GM19455 (cell line): ENCODE measurements around the gene FBRSL1.

Experiments
- ATAC-seq: cut with Tn5 transposase; IDR thresholded peaks from one replicate; pipeline ENCODE4 v1.9.1; 2021; ENCODE audit not compliant: unreplicated experiment

FBRSL1 gene

DNA sequence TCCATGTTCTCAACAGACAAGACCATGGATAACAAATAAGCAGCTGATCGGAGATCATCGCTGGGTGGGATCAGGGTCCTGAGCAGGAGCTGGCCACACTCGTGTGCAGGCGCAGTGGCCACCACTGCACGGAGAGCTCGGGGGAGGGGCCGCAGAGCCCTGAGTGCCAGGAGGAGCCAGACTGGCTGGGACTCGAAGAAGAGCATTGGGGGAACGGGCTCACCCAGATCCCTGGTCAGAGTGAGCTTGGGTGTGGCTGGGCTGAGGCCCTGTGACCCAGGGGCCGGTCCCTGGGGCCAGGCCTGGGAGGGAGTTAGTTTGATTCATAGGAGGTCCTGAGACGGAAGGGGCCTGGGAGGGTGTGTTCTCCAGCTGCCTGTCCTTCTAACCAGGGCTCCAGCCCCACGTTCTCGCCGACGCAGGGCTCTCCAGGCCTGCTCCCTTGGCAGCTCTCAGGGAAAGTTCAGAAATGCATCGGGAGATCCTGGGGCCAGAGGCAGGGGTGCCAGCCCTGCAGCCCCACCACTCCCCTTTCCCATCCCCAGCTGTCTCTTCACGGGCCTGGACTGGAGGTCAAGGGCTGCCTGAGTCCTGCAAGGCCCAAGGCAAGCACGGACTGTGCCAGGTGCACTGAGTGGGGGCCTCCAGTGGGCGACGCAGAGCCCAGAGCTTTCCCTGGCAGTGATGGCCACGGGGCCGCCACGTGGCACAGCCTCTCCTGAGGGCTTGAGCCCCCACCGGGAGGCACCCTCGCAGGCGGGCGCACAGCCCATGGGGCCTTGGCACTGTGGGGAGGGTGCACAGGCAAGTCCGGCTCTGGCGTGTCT is 48.1 kb downstream of the FBRSL1 start:
- ATAC-seq = no peak

DNA sequence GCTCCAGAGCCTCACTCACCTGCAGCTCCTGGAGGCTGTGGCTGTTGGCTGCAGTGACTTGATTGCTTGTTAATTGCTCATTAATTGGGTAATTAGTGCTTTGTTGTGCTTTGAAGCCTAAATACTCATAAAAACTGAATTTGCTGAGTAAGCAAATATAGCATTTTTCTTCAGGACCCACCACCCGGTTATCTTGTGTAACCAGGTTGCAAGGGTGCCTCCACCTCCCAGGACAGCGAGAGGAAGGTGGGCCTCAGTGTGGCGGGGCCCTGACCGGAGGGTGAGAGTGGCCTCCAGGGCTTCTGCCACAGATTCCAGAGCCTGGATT is 48.7 kb downstream of the FBRSL1 start:
- no peak for ATAC-seq

DNA sequence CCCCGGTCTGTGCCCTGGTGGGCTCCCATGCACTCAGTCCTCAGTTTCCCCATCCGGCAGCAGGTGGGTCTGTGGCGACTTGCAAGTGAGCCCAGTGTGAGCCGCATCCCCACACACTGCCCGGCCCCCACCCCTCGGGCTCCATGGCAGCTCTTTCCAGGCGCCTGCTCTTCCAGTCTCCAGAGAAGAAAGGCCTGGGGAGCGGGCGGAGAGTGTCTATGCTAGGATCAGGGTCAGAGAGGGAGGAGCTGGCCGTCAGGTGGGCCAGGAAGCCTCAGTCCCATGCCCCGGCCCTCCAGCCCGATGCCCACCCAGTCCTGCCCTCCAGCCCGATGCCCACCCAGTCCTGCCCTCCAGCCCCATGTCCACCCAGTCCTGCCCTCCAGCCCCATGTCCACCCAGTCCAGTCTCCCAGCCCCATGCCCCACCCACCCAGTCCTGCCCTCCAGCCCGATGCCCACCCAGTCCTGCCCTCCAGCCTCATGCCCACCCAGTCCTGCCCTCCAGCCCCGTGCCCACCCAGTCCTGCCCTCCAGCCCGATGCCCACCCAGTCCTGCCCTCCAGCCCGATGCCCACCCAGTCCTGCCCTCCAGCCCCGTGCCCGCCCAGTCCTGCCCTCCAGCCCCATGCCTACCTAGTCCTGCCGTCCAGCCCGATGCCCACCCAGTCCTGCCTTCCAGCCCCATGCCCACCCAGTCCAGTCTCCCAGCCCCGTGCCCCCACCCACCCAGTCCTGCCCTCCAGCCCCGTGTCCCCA is 49.2 kb downstream of the FBRSL1 start:
- ATAC-seq = no peak

DNA sequence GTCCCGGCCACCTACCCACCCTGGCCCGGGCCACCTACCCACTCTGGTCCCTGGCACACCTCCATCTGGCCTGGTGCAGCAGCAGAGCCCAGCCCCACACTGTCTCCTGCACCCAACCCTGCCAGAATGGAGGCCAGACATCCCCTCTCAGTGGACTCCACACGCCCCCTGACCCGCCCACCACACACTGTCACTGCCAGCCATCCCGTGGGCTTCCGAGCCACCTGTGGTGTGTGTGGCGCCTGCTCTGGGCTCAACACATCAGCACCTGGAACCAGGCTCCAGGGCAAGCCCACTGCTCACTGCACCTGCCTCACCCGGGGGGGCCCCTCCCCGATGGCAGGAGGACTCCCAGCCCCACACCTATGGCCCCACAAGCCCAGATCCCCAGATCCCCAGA is 50.5 kb downstream of the FBRSL1 start:
- ATAC-seq = no peak

DNA sequence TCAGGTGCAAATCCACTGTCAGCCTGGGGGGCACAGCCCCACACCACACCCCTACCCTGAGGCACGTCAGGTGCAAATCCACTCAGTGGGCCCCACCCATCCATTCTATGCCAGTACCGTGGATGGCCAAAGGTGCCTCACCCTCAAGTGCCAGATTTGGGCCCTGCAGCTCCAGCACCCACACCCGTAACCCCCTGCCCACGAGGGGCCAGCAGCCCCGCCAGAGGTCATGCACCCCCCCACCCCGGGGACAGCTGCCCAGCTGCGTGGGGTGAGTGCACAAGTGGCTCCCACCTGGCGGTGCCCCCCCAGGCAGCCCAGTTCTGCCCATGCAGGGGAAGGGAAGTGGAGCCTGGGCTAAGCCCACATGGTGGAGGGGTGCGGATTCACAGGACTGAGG is 51.2 kb downstream of the FBRSL1 start:
- ATAC-seq = no peak

DNA sequence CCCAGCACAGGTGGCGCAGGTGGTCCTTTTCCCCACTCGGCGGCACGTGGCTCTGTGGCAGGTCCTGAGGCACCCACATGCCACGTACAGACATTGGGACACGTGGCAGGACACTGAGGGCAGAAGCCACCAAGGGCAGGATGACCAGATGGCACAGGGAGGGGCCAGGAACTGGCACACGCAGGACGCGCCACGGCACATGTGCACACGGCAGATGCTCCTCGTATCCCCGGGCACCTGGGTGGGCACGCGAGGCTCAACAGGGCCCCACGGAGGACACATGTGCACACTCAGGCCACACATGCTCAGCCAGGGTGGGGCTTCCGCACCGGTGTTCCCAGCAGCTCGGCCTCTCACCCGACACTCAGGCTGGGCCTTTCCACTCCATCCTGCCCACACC is 52.0 kb downstream of the FBRSL1 start:
- ATAC-seq = no peak

DNA sequence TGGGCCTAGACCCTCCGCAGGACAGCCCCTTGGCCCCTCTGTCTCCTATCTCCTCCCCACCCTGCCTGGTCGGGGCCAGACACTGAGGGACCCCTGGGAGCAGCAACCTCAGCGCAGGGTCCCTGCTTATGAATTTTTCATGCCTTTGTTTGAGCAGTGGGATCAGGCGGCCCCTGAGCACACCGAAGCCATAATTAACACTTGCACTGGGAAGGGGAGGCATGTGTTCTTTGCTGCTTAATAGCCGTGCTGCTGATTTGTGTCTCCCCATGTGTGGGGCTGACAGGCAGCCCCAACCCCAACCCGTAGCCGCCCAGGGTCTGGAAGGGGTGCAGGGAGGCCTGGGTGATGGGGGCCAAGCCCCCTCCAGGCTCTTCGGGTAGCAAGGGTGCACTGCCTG is 52.7 kb downstream of the FBRSL1 start:
- no peak for ATAC-seq

DNA sequence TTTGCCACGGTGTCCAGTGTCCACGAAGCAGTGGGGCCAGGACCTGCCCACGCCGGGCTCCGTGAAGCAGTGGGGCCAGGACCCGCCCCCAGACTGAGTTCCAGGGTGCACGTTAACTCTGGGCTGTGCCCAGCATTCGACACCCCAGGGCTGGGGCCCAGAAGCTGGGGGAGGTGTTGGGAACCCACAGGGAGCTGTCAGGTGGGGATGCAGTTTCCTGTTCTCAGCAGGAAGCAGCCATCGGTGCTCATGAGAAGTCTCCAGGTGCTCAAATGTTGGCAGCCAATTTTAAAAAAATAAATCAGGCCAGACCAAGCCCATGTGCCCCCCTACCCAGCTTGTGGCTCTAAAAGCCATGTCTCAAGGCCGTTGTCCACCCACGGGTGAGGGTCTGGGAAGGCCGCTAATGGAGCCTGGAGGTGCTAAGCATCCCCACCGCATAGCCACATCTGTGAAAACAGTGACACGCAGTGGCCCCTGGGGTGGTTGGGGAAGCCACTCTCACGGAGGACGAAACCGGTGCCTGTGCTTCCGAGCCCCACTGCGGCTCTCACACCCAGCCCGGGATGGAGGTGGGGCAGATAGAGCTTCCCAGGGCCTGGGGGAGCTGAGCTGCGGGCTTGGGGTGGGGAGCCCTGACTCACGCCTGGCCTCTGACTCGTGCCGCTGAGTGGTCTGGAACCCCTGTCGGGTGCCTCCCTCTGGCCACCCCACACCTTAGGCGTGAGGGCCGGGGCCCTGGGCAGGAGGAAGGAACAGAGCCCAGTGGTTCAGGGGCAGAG is 53.5 kb downstream of the FBRSL1 start:
- no peak for ATAC-seq

DNA sequence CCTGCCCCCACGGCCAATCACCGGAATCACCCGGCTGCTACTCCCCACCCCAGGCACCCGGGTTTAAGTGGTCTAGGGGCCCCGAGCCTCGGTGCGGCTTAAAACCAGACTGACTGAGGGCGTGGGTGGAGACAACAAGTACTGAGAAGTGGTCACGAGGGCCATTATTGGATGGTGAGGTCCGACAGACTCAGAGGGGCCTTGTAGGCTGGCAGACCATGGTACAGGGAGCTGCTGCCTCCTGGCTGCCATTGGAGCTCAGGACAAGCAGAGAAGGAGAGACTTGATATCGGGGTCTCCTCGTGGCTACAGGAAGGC is 54.1 kb downstream of the FBRSL1 start:
- no peak for ATAC-seq

DNA sequence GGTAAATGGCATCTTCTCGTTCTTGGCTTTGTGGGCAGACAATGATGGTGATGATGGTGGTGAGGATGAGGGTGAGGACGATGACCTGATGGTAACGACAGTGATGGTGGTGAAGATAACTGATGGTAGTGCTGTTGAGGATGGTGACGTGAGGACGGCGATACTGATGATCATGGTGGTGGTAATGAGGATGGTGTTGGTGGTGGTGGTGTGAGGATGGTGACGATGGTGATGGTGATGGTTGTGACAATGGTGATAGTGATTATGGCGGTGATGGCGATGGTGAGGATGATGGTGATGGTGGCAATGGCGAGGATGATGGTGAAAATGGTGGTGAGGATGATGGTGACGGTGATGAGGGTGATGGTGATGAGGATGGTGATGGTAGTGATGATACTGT is 54.5 kb downstream of the FBRSL1 start:
- ATAC-seq = no peak

DNA sequence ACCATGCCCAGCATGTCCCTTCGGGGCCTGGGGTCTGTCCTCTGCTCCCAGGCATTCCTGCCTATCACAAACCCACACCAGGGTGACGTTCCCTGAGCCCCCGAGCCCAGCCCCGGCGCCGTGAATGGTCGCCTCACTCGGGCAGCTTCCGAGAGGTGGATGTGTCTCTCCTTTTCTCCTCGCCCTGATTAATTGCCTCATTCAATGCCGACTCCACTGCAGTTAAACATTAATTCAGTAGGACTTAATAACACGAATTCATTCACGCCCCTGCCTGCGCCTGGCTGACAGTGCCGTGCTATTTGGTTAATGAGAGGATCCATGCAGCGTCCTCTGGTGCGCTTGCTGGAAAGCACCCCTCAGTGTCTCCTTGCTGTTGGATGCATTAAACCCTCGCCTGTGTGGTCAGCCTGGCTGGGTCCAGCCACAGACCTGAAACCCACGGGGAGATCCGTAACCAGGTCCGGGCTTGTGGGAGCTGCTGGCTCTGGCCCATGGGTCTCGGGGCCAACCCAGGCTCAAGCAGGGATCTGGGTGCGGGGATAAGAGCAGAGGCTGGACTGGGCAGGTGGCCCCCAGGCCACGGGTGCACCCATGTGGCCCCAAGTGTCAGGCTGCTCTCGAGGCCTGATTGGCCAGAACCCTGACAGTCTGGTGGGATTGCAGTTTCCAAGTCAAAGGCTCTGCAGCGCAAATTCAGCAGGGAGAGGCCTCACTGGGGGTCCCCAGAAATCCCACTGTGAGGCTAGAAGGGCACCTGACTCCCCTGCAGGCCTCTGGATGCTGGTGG is 55.4 kb downstream of the FBRSL1 start:
- no peak for ATAC-seq

DNA sequence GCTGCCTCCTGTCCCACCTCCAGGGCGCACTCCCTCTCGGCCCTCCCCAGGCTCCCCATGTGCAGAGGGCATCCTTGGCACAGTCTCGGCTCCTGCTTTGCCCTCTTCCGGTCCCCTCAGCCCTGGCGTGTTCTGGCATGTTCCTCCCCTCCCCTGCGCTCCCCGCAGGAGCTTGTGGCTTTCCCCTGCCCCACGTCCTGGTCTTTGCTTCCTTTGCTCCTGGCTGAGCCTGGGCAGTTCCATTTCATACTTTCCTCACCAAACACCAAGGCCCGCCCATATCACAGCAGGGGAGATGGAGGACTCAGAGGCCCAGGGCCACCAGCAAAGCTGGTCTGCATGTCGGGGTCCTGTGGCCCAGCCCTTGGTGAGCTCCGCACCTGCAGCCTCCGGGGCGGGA is 56.0 kb downstream of the FBRSL1 start:
- ATAC-seq = no peak

DNA sequence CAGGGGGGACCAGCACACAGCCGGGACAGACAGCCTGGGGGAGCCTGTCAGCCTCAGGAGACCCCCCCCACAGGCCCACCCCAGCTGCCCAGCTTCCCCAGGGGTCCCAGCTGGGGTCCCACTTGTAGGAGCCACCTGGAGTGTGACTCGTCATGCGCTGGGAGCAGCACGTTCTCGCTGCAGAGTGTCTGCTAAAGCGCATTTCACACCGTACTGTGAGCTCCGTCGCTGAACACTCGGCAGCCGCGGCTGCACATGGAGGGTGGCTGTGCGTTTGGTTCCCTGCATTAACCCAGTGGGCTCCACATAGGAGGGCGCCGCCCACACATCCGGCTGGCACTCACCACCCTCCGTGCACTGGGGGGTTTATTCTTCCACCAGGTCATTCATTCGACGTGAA is 56.7 kb downstream of the FBRSL1 start:
- ATAC-seq = no peak

DNA sequence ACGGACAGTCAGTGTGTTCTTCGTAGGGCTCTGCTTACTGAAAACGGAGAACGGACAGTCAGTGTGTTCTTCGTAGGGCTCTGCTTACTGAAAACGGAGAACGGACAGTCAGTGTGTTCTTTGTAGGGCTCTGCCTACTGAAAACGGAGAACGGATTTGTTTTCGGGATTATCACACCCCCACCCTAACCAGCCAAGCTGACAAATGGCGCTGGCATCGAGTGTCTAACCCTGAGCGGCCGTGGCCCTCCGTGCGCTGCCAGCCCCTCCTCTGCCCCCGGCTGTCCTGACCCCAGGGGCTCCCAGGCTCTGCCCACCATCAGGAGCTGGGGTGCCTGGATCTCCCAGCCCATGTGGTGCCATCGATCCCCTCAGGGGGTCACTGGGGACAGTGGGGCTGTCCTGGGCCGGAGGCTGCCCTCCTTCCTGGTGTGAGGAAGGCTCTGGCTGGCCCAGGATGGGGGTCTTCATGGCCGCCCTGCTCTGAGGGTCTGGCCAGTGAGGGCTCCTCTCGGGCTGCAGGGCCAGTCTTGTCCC is 57.3 kb downstream of the FBRSL1 start:
- ATAC-seq = no peak

DNA sequence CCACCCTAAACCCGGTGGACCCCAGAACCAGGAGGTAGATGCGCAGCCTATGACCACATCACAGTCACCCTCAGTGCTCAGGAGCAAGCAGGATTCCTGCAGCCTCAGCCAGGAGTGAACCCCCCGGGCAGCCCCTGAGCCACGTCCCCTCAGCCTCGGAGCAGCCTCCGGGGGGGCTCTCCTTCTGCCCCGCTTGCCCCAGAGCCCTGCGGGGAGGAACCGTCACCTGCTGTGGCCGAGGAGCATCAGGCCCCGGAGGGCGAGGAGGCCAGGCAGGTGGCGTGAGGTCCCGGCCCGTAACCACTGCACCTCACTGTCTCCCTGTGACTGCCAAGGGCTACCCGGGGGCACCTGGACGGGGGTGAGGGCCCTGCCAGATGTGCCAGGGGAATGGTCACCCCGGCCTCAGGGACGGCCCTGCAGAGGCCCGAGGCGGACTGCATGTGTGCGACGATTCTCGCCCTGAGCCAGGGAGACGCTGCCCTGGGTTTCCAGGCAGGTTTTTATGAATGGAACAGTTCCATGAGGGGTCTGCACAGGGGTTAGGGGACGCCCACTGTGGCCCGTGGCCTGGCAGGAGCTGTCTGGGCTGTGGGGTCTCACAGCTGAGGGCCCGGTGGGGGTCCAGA is 58.6 kb downstream of the FBRSL1 start:
- ATAC-seq = no peak

DNA sequence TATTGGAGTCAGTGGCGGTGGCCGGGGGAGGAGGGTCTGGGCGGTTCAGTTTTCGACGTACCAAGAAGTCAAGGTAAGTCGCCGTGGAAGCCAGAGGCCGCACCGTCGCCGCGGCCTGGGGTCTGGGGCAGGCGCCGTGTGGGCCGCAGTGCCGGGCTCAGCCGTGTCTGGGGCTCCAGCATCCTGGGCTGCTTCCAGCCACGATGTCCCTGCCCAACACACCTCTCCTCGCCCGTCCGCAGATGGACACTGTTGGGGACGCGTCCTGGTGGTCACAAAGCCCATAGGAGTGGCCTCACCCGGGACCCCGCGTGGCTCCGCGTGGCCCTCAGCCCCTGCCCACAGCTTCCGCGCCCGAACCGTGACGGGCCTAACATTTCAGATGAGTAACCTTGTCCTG is 59.1 kb downstream of the FBRSL1 start:
- no peak for ATAC-seq

DNA sequence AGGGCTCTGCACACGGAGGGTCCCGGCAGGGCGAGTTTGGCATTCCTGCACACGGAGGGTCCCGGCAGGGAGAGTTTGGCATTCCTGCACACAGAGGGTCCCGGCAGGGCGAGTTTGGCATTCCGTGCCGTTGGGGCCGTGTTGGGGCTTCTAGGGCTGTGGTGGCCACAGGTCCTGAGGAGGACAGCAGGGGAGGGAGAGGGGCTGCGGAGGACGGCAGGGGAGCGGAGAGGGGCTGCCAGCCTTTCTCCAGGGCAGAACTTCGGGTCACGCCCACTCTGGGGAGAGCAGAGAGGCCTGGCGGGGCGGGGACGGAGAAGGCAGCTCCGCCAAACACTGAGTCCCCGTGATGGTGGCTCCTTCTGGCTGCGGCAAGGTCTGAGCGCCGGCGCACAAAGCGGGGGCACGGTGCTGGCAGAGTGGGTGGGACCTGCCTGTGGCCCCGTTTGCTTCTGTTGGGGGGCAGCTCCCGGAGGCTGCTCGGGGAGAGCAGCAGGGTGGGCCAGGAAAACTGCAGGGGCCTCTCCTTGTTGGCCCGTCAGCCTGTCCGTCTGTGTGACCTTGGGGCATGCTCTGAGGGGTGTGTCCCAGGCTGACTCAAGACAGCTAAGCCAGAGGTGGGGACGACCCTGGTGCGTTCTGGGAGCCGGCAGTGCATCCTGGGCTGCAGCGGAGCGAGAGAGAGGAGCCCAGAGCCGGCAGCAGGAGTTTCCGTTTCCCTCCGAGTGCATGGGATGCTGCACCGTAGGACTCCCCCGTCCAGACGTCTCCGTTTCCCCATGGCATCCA is 60.3 kb downstream of the FBRSL1 start:
- ATAC-seq = no peak

DNA sequence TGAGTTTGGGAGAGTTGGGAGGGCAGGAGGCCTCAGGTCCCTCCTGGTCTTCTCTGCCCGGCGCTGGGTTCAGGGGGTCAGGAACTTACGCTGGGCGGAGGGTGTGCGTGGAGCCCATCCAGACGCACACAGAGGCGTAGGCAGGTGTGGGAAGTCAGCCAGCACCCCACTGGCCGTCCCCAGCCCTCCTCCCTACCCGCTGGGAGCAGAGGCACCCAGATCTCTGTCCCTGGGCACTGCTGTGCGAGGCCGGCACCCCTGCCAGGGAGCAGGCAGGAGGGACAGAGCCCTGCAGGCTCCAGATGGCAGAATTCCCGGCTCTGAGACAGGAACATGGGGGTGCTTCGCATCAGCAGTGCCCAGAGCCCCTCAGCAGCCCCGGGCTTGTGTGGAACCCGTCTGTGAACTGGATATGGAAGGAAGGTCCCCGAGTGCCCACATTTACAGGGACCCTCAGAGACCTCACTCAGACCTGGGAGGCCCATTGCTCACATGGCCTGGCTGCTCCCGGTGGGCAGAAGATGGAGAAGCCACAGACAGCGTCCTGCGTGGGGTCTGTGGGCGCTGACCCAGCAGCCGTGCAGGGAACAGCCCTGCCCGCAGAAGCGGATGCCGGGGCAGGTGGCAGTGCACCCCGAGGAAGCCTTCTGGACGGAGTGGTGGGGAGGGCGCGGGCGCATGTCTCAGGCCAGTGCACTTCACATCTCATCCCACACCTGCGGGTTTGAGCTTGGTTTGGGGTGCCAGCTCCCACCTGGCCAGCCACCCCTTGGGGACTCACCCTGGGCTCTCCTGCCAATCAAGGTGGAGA is 61.1 kb downstream of the FBRSL1 start:
- ATAC-seq = no peak

DNA sequence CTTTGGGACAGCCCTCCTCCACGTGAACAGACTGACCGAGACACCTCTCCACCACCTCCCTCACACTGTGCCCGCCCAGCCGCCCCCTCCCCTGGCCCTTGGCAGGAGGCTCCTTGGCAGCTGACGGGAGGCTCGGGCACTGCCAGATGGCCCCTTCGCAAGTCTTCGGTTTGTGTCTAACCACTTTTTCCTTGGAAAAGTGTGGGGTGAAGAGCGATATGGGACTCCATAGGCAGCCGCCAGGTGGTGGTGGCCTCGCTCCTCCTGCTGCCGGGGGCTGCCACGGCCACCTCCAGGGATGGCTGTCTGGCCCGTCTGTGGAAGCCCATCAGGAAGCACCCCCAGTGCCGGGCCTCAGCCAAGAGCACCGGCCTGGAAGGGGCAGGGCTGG is 61.7 kb downstream of the FBRSL1 start:
- ATAC-seq = no peak
